Uterus (tissue), 4 donors: Measurements from ENCODE around the gene UGGT1. TPM values are rescaled to one million over a fixed set of nuclear protein-coding genes. Genes with fewer than 3 reads are reported as not detected.

Experiments used
- DNase-seq, 2 donors: peaks; one replicate each; pipeline ENCODE4 v3.0.0-alpha.2; 2019 to 2020
- H3K27ac ChIP-seq, 2 donors: fragments of 200-600 bp; sonication (generic); 1 replicate in 1 of 2; 2 replicates in 1 of 2; pipeline ENCODE4 v1.5.1; 2016 to 2018
- H3K27me3 ChIP-seq, 2 donors: fragments of 200-600 bp; sonication (generic); one replicate each; pipeline ENCODE4 v1.5.1; 2018 to 2019; ENCODE audit warnings: control low read depth in 1 of 2
- H3K36me3 ChIP-seq, 2 donors: fragments of 200-600 bp; sonication (generic); one replicate each; pipeline ENCODE4 v1.5.1; 2019; ENCODE audit warnings: control low read depth in 1 of 2
- H3K4me1 ChIP-seq, 2 donors: fragments of 200-600 bp; sonication (generic); one replicate each; pipeline ENCODE4 v1.5.1; 2018 to 2019; ENCODE audit warnings: control low read depth in 1 of 2
- H3K4me3 ChIP-seq, 2 donors: fragments of 200-600 bp; sonication (generic); 1 replicate in 1 of 2; 2 replicates in 1 of 2; pipeline ENCODE4 v1.5.1; 2018 to 2019; ENCODE audit warnings: mild to moderate bottlenecking in 1 of 2
- H3K9me3 ChIP-seq, 2 donors: fragments of 200-600 bp; sonication (generic); one replicate each; pipeline ENCODE4 v1.5.1; 2019; ENCODE audit warnings: control low read depth in 1 of 2
- POLR2A ChIP-seq, 2 donors: fragments of 450-650 bp; IDR thresholded peaks; one replicate each; pipeline ENCODE4 v1.6.1; 2016; ENCODE audit warnings: antibody characterized with exemption in 2 of 2, mild to moderate bottlenecking in 1 of 2, moderate library complexity in 1 of 2
- intact Hi-C: fragments of 100-400 bp; cut with DNase I; formaldehyde crosslinking; loops from one replicate; pipeline ENCODE4 v1.15.1; 2023; ENCODE audit warnings: low total_unique reads
- total RNA-seq, 4 donors: library from RNA; depleted of rRNA in 3 of 4; stranded (reverse); fragments of >200 nt in 3 of 4; gene quantifications; one replicate each; pipeline versions ENCODE4 v1.1.0 to v1.2.4, GENCODE V29; 2014 to 2023
- TF ChIP-seq, protein P1 (sequence below), 4 experiments: fragments of 200-600 bp in 2 of 4; fragments of 450-650 bp in 2 of 4; sonication (generic) in 2 of 4; IDR thresholded peaks; one replicate each; pipeline ENCODE4 v1.5.1; 2016 to 2019; ENCODE audit warnings: antibody characterized with exemption in 4 of 4, mild to moderate bottlenecking in 2 of 4, moderate library complexity in 1 of 4
- donor health status: DM: yes; HTN: yes; CAD: no.

Gene UGGT1, protein sequence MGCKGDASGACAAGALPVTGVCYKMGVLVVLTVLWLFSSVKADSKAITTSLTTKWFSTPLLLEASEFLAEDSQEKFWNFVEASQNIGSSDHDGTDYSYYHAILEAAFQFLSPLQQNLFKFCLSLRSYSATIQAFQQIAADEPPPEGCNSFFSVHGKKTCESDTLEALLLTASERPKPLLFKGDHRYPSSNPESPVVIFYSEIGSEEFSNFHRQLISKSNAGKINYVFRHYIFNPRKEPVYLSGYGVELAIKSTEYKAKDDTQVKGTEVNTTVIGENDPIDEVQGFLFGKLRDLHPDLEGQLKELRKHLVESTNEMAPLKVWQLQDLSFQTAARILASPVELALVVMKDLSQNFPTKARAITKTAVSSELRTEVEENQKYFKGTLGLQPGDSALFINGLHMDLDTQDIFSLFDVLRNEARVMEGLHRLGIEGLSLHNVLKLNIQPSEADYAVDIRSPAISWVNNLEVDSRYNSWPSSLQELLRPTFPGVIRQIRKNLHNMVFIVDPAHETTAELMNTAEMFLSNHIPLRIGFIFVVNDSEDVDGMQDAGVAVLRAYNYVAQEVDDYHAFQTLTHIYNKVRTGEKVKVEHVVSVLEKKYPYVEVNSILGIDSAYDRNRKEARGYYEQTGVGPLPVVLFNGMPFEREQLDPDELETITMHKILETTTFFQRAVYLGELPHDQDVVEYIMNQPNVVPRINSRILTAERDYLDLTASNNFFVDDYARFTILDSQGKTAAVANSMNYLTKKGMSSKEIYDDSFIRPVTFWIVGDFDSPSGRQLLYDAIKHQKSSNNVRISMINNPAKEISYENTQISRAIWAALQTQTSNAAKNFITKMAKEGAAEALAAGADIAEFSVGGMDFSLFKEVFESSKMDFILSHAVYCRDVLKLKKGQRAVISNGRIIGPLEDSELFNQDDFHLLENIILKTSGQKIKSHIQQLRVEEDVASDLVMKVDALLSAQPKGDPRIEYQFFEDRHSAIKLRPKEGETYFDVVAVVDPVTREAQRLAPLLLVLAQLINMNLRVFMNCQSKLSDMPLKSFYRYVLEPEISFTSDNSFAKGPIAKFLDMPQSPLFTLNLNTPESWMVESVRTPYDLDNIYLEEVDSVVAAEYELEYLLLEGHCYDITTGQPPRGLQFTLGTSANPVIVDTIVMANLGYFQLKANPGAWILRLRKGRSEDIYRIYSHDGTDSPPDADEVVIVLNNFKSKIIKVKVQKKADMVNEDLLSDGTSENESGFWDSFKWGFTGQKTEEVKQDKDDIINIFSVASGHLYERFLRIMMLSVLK (N-terminal part only)
- 10 to 100 TPM; 24.4 to 66.2 (median 35.0) TPM for total RNA-seq

DNA sequence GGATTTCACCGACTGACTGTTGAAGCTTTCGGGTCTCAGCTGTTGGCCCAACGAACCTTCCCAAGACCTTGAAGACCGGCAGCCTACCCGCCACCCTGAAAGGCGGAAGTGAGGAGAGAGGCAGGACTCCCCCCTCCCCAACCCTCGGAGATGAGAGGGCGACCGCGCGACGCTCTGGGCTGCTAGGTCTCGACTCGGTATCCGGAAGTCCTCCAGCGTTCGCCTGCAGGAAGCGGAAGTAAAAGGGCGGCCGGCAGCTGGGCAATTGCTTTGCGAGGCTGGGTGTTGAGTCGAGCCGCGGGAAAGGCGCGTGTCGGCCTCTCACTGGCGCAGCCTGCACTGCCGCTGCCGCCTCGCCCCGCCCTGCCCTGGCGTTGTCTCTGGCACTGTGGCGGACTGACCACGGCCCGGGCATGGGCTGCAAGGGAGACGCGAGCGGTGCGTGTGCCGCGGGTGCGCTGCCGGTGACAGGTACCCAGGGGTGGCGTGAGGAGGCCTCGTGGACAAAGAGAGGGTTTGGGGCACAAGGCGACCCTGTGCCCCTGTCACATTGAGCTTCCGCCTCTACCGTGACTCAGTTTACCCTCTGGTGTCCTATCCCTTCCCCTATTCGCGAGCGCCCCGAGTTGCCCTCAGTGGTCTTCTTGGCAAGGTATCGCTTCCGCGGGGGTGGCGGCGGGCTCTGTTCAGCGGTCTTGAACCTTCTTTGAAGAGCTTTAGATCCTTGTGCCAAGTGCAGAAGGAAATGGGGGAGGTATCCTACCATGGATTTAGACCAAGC, at the start of gene UGGT1:
Gene UGGT1 (plus strand): TSS at position 256 of the 781 bp plus-strand sequence. CDS start 158 bp downstream, at position 414.
- H3K4me1 ChIP-seq = no peaks in the 10 kb centered on the region
- no peaks in the 10 kb centered on the region for H3K27me3 ChIP-seq
- intact Hi-C loops = no loop called here
- H3K27ac ChIP-seq = peak within 1 kb of the TSS; percentile 78 to 87
- H3K36me3 ChIP-seq = no peaks in the 10 kb centered on the region
- H3K4me3 ChIP-seq = peak within 1 kb of the TSS; percentile 84 to 93
- no peaks in the 10 kb centered on the region for H3K9me3 ChIP-seq
- peak; percentile 90 to 93 for DNase-seq
- TF ChIP-seq, protein P1, sequence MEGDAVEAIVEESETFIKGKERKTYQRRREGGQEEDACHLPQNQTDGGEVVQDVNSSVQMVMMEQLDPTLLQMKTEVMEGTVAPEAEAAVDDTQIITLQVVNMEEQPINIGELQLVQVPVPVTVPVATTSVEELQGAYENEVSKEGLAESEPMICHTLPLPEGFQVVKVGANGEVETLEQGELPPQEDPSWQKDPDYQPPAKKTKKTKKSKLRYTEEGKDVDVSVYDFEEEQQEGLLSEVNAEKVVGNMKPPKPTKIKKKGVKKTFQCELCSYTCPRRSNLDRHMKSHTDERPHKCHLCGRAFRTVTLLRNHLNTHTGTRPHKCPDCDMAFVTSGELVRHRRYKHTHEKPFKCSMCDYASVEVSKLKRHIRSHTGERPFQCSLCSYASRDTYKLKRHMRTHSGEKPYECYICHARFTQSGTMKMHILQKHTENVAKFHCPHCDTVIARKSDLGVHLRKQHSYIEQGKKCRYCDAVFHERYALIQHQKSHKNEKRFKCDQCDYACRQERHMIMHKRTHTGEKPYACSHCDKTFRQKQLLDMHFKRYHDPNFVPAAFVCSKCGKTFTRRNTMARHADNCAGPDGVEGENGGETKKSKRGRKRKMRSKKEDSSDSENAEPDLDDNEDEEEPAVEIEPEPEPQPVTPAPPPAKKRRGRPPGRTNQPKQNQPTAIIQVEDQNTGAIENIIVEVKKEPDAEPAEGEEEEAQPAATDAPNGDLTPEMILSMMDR (IDR thresholded peaks at IDR 0.05) = peak in 1 of 4 experiments; percentile 13
- TF ChIP-seq POLR2A (IDR thresholded peaks at IDR 0.05) = peak in 1 of 2 donors; percentile 74

DNA sequence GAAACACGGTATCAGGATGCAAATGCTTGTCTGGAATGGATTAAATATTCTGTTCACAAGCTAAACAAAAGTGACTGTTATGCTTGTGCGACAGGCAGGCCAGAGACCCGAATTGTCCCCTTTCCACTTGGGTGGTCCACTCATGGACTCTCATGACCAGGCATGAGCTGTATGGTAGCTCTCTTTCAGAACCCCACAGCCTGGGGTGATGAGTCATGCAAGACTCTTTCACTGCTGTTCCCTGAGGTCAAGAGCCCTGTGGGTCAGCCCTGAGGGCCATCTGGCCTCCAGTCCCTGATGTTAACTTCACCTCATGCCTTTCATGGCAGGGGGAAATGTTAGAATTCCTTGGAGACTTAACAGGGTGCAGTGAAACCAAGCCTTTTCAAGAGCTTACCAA, 49.4 kb upstream of the UGGT1 start:
- no peak for DNase-seq
- Histone ChIP-seq H3K36me3 (no peaks in the 10 kb centered on the region), H3K27ac (no peak overlapping the region), H3K4me3 (no peak overlapping the region), H3K27me3 (no peaks in the 10 kb centered on the region), H3K4me1 (no peaks in the 10 kb centered on the region), H3K9me3 (no peaks in the 10 kb centered on the region)
- intact Hi-C loops = no loop called here
- TF ChIP-seq, protein P1 (IDR thresholded peaks at IDR 0.05) = no peak
- TF ChIP-seq POLR2A (IDR thresholded peaks at IDR 0.05) = no peak

DNA sequence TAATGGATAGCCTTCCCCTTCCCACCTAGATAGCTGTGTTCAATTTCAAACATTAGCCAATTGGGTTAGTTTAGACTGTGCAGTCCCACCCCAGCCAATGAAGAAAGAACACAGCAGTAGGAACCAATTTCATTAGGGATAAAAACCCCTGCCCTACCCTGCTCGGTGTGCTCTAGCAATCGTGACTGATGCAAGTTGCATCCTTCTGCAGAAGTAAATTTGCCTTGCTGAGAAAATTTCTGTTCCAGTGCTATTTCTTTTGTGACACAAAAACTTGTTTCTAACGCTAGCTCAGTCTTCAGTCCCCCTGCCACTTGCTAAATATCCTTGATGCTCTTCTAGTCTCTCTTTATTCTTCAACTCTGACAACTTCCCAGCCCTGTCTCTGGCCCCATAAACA, 48.0 kb upstream of the UGGT1 start:
- no peaks in the 10 kb centered on the region for H3K27me3 ChIP-seq
- DNase-seq = no peak
- H3K27ac ChIP-seq = no peak overlapping the region
- no peak for TF ChIP-seq POLR2A (IDR thresholded peaks at IDR 0.05)
- TF ChIP-seq, protein P1 (IDR thresholded peaks at IDR 0.05) = no peak
- H3K4me3 ChIP-seq = no peak overlapping the region
- no peaks in the 10 kb centered on the region for H3K4me1 ChIP-seq
- no peaks in the 10 kb centered on the region for H3K9me3 ChIP-seq
- intact Hi-C loops = no loop called here
- no peaks in the 10 kb centered on the region for H3K36me3 ChIP-seq

DNA sequence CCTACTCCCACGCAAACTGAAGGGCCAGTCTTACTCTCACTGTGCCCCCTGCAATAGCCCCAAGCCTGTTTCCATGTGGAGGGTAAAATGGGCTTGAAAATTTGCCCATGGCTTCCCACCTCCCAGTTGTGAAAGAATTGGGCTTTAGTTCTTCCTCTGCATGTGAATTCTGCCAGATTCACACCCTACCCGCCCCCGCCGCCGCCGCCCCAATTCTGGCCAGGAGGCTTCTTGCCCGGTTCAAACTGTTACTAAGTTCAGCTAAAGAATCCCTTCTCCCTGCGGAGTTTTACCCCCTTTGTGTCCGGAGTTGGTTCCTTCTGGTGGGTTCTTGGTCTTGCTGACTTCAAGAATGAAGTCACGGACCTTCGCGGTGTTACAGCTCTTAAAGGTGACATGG, 37.7 kb upstream of the UGGT1 start:
- no peak overlapping the region for H3K4me3 ChIP-seq
- no peaks in the 10 kb centered on the region for H3K4me1 ChIP-seq
- H3K27me3 ChIP-seq = no peaks in the 10 kb centered on the region
- no peak overlapping the region for H3K27ac ChIP-seq
- H3K9me3 ChIP-seq = no peaks in the 10 kb centered on the region
- intact Hi-C loops = no loop called here
- no peak for DNase-seq
- TF ChIP-seq, protein P1 (IDR thresholded peaks at IDR 0.05) = no peak
- TF ChIP-seq POLR2A (IDR thresholded peaks at IDR 0.05) = no peak
- H3K36me3 ChIP-seq = no peaks in the 10 kb centered on the region
